ENCODE measurements around the gene PPP2R3A.
"Not testable (repeated sequence)": the region's sequence is repeated elsewhere in the genome, so short reads cannot be mapped to it uniquely, and the experiment has no call there.

PPP2R3A gene

DNA sequence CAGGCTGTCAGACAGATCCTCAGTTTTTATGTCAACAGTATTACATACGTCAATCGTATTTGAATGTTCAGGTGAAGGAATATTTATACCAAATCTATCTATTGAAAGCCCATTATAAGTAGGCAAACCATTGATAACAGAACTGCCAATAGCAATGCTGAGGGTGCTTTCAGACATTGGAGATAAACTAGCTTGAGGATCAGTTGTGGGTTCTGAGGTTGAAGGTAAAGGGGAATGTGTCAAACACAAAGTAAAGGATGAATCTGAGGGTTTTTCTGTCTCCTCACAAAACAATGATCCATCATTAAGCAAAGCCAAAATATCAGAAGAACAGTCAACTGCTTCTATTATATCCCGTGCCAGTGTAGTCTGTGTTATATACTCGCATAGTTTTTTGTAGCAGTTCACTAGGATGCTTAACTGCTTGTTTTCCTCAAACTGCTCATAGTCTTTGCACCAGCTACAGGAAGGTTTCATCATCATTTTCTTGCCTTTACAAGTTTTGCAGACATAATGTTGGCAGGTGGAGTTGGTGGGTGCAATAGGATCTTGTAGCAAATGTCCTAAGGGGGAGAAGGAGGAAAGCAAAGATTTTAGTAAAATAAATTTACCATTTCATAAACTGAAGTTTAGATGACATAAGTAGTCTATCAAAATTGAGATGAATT lies 186.8 kb downstream of the PPP2R3A start:
- Histone ChIP-seq H3K27ac (ENCODE audit: low read length) (no peak overlapping the region), H3K27me3 (ENCODE audit: control insufficient read depth in 1 of 2, insufficient read depth in 2 of 2, low read length in 2 of 2) (no peaks in the 10 kb centered on the region), H3K36me3 (ENCODE audit: control insufficient read depth in 2 of 2, insufficient read depth in 2 of 2, low read length in 2 of 2) (peaks cover 8 to 17% of the 10 kb centered on the region in 2 donors), H3K9ac (ENCODE audit: low read length in 2 of 2) (no peak overlapping the region), H3K9me3 (ENCODE audit: control insufficient read depth in 2 of 2, low read length in 2 of 2) (no peaks in the 10 kb centered on the region), H3K4me1 (ENCODE audit: control insufficient read depth, insufficient read depth, low read length) (peaks cover 4% of the 10 kb centered on the region), H3K4me3 (ENCODE audit: low read length in 2 of 2) (no peak overlapping the region)

GRCh38 chr3:136152963-136153362 lies 187.4 kb downstream of the PPP2R3A start:
- Histone ChIP-seq H3K9me3 (ENCODE audit: control insufficient read depth in 2 of 2, low read length in 2 of 2) (no peaks in the 10 kb centered on the region), H3K27ac (ENCODE audit: low read length) (no peak overlapping the region), H3K4me3 (ENCODE audit: low read length in 2 of 2) (no peak overlapping the region), H3K4me1 (ENCODE audit: control insufficient read depth, insufficient read depth, low read length) (peaks cover 4% of the 10 kb centered on the region), H3K36me3 (ENCODE audit: control insufficient read depth in 2 of 2, insufficient read depth in 2 of 2, low read length in 2 of 2) (peaks cover 8 to 17% of the 10 kb centered on the region in 2 donors), H3K27me3 (ENCODE audit: control insufficient read depth in 1 of 2, insufficient read depth in 2 of 2, low read length in 2 of 2) (no peaks in the 10 kb centered on the region), H3K9ac (ENCODE audit: low read length in 2 of 2) (no peak overlapping the region)

GRCh38 chr3:136161516-136161915 lies 196.0 kb downstream of the PPP2R3A start:
- Histone ChIP-seq H3K9me3 (ENCODE audit: control insufficient read depth in 2 of 2, low read length in 2 of 2) (no peaks in the 10 kb centered on the region), H3K4me1 (ENCODE audit: control insufficient read depth, insufficient read depth, low read length) (no peaks in the 10 kb centered on the region), H3K36me3 (ENCODE audit: control insufficient read depth in 2 of 2, insufficient read depth in 2 of 2, low read length in 2 of 2) (no peaks in the 10 kb centered on the region), H3K9ac (ENCODE audit: low read length in 2 of 2) (no peak overlapping the region), H3K27me3 (ENCODE audit: control insufficient read depth in 1 of 2, insufficient read depth in 2 of 2, low read length in 2 of 2) (no peaks in the 10 kb centered on the region), H3K4me3 (ENCODE audit: low read length in 2 of 2) (no peak overlapping the region), H3K27ac (ENCODE audit: low read length) (no peak overlapping the region)

- Histone ChIP-seq H3K27me3 (ENCODE audit: control insufficient read depth in 1 of 2, insufficient read depth in 2 of 2, low read length in 2 of 2) (no peaks in the 10 kb centered on the region), H3K36me3 (ENCODE audit: control insufficient read depth in 2 of 2, insufficient read depth in 2 of 2, low read length in 2 of 2) (no peaks in the 10 kb centered on the region), H3K9me3 (ENCODE audit: control insufficient read depth in 2 of 2, low read length in 2 of 2) (no peaks in the 10 kb centered on the region), H3K4me1 (ENCODE audit: control insufficient read depth, insufficient read depth, low read length) (no peaks in the 10 kb centered on the region), H3K9ac (ENCODE audit: low read length in 2 of 2) (no peak overlapping the region), H3K27ac (ENCODE audit: low read length) (no peak overlapping the region), H3K4me3 (ENCODE audit: low read length in 2 of 2) (no peak overlapping the region)
Measured at GRCh38 chr3:136162322-136162721, 196.8 kb downstream of the PPP2R3A start.

DNA sequence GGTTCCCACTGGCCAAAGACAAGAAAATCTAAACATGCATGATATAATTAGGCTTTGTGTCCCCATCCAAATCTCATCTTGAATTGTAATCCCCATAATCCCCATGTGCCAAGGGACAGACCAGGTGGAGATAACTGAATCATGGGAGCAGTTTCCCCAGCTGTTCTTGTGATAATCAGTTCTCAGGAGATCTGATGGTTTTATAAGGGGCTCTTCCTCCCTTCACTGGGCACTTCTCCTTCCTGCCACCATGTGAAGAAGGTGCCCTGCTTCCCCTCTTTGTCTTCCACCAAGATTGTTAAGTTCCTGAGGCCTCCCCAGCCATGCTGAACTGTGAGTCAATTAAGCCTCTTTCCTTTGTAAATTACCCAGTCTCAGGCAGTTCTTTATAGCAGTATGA lies 198.1 kb downstream of the PPP2R3A start:
- not testable (repeated sequence) for H3K4me3 ChIP-seq (ENCODE audit: low read length in 2 of 2); H3K36me3 ChIP-seq (ENCODE audit: control insufficient read depth in 2 of 2, insufficient read depth in 2 of 2, low read length in 2 of 2); H3K27ac ChIP-seq (ENCODE audit: low read length); H3K27me3 ChIP-seq (ENCODE audit: control insufficient read depth in 1 of 2, insufficient read depth in 2 of 2, low read length in 2 of 2); H3K4me1 ChIP-seq (ENCODE audit: control insufficient read depth, insufficient read depth, low read length); H3K9me3 ChIP-seq (ENCODE audit: control insufficient read depth in 2 of 2, low read length in 2 of 2); H3K9ac ChIP-seq (ENCODE audit: low read length in 2 of 2)

GRCh38 chr3:136166507-136166906 lies 201.0 kb downstream of the PPP2R3A start:
- Histone ChIP-seq H3K27me3 (ENCODE audit: control insufficient read depth in 1 of 2, insufficient read depth in 2 of 2, low read length in 2 of 2) (no peaks in the 10 kb centered on the region), H3K4me3 (ENCODE audit: low read length in 2 of 2) (no peak overlapping the region), H3K27ac (ENCODE audit: low read length) (no peak overlapping the region), H3K9ac (ENCODE audit: low read length in 2 of 2) (no peak overlapping the region), H3K4me1 (ENCODE audit: control insufficient read depth, insufficient read depth, low read length) (no peaks in the 10 kb centered on the region), H3K36me3 (ENCODE audit: control insufficient read depth in 2 of 2, insufficient read depth in 2 of 2, low read length in 2 of 2) (no peaks in the 10 kb centered on the region), H3K9me3 (ENCODE audit: control insufficient read depth in 2 of 2, low read length in 2 of 2) (no peaks in the 10 kb centered on the region)

GRCh38 chr3:136168236-136168635 lies 202.7 kb downstream of the PPP2R3A start:
- H3K9ac ChIP-seq (ENCODE audit: low read length in 2 of 2); H3K4me1 ChIP-seq (ENCODE audit: control insufficient read depth, insufficient read depth, low read length); H3K27me3 ChIP-seq (ENCODE audit: control insufficient read depth in 1 of 2, insufficient read depth in 2 of 2, low read length in 2 of 2); H3K9me3 ChIP-seq (ENCODE audit: control insufficient read depth in 2 of 2, low read length in 2 of 2); H3K4me3 ChIP-seq (ENCODE audit: low read length in 2 of 2); H3K27ac ChIP-seq (ENCODE audit: low read length); H3K36me3 ChIP-seq (ENCODE audit: control insufficient read depth in 2 of 2, insufficient read depth in 2 of 2, low read length in 2 of 2): not testable (repeated sequence)

DNA sequence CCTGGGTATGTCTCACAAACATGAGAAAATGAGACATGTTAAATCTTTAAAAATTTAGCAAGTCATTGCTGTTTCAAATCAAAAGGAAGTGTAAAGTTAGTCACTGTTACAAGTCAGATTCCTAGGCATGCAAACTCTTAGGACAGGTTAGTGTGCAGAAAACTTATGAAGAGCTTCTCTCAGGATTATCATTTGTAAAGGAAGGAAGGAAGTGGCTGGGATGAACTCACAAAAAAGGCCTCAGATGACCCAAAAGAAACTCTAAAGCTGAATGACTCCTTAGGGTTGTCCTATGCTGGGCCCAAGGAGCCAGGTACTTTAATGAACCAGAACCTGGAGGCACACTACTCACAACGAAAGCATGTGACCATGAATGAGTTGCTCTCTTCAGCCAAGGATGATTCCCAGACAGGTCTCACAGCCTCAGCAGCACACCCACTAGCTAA lies 205.6 kb downstream of the PPP2R3A start:
- no peak overlapping the region for H3K9ac ChIP-seq (ENCODE audit: low read length in 2 of 2)
- H3K4me3 ChIP-seq (ENCODE audit: low read length in 2 of 2): no peak overlapping the region
- no peaks in the 10 kb centered on the region for H3K4me1 ChIP-seq (ENCODE audit: control insufficient read depth, insufficient read depth, low read length)
- H3K9me3 ChIP-seq (ENCODE audit: control insufficient read depth in 2 of 2, low read length in 2 of 2): no peaks in the 10 kb centered on the region
- H3K27ac ChIP-seq (ENCODE audit: low read length): no peak overlapping the region
- H3K36me3 ChIP-seq (ENCODE audit: control insufficient read depth in 2 of 2, insufficient read depth in 2 of 2, low read length in 2 of 2): no peaks in the 10 kb centered on the region
- H3K27me3 ChIP-seq (ENCODE audit: control insufficient read depth in 1 of 2, insufficient read depth in 2 of 2, low read length in 2 of 2): no peaks in the 10 kb centered on the region

- H3K36me3 ChIP-seq (ENCODE audit: control insufficient read depth in 2 of 2, insufficient read depth in 2 of 2, low read length in 2 of 2): no peaks in the 10 kb centered on the region
- H3K9ac ChIP-seq (ENCODE audit: low read length in 2 of 2): no peak overlapping the region
- peaks cover 2% of the 10 kb centered on the region for H3K4me1 ChIP-seq (ENCODE audit: control insufficient read depth, insufficient read depth, low read length)
- H3K27me3 ChIP-seq (ENCODE audit: control insufficient read depth in 1 of 2, insufficient read depth in 2 of 2, low read length in 2 of 2): no peaks in the 10 kb centered on the region
- H3K27ac ChIP-seq (ENCODE audit: low read length): no peak overlapping the region
- no peak overlapping the region for H3K4me3 ChIP-seq (ENCODE audit: low read length in 2 of 2)
- H3K9me3 ChIP-seq (ENCODE audit: control insufficient read depth in 2 of 2, low read length in 2 of 2): no peaks in the 10 kb centered on the region
Measured at GRCh38 chr3:136173939-136174490, 208.5 kb downstream of the PPP2R3A start.

- no peaks in the 10 kb centered on the region for H3K27me3 ChIP-seq (ENCODE audit: control insufficient read depth in 1 of 2, insufficient read depth in 2 of 2, low read length in 2 of 2)
- no peaks in the 10 kb centered on the region for H3K9me3 ChIP-seq (ENCODE audit: control insufficient read depth in 2 of 2, low read length in 2 of 2)
- H3K9ac ChIP-seq (ENCODE audit: low read length in 2 of 2): no peak overlapping the region
- H3K36me3 ChIP-seq (ENCODE audit: control insufficient read depth in 2 of 2, insufficient read depth in 2 of 2, low read length in 2 of 2): no peaks in the 10 kb centered on the region
- no peak overlapping the region for H3K4me3 ChIP-seq (ENCODE audit: low read length in 2 of 2)
- no peak overlapping the region for H3K27ac ChIP-seq (ENCODE audit: low read length)
- peaks cover 9% of the 10 kb centered on the region for H3K4me1 ChIP-seq (ENCODE audit: control insufficient read depth, insufficient read depth, low read length)
Measured at GRCh38 chr3:136177876-136178275, 212.3 kb downstream of the PPP2R3A start.

DNA sequence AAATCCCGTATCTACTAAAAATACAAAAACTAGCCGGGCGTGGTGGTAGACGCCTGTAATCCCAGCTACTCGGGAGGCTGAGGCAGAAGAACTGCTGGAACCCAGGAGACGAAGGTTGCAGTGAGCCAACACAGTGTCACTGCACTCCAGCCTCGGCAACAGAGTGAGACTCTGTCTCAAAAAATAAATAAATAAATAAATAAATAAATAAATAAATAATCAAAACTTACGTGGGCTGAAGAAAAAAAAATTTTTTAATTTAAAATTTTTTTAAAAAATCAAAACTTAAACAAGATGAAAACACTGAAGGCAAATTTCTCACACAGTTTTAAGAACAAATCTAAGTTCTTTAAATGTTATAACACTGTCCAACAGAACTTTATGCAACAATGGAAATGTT lies 216.2 kb downstream of the PPP2R3A start:
- Histone ChIP-seq H3K4me1 (ENCODE audit: control insufficient read depth, insufficient read depth, low read length) (peaks cover 14% of the 10 kb centered on the region), H3K27me3 (ENCODE audit: control insufficient read depth in 1 of 2, insufficient read depth in 2 of 2, low read length in 2 of 2) (no peaks in the 10 kb centered on the region), H3K4me3 (ENCODE audit: low read length in 2 of 2) (no peak overlapping the region), H3K27ac (ENCODE audit: low read length) (no peak overlapping the region), H3K9me3 (ENCODE audit: control insufficient read depth in 2 of 2, low read length in 2 of 2) (no peaks in the 10 kb centered on the region), H3K9ac (ENCODE audit: low read length in 2 of 2) (no peak overlapping the region), H3K36me3 (ENCODE audit: control insufficient read depth in 2 of 2, insufficient read depth in 2 of 2, low read length in 2 of 2) (no peaks in the 10 kb centered on the region)
